ENCODE results near the gene VASH1.
"Not testable (repeated sequence)": the region's sequence is repeated elsewhere in the genome, so short reads cannot be mapped to it uniquely, and the experiment has no call there.

The VASH1 gene

DNA sequence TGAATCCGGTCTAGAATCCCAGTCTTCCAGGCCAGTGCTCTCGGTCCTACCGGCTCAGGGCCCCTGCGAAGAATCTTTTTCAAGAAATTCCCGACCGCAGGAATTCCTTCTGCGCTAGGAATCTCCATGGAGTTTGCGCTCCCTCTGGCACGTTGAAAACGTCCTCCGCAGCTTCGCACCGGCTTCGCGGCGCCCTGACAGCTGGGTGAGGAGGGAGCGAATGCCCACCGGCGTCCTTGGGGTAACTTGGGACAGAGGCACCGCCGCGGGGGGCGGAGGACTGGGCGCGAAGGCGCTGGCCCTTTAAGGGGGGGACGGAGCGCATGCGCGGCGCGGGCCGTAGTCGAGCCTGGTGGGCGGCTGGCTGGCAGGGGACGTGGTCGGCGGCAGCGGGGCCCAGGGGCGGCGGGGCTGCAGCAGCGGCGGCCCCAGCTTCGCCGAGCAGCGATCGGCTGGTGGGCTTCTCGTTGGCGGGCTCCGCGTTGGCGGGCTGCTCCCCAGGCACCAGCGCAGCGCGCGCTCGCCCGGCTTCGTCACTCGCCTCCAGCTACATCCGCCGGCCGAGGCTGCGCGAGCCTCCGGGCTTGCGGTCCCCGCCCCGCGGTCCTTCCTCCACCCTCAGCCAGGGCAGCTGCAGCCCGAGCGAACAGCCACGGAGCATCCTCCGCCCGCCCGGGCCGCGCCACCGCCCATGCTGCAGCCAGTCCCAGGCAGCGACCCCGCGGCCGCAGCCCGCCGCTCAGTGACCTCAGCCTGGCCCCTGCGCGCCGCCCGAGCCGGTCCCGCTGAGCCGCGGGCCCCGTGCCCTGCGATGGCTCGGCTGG, at the start of gene VASH1:
Gene VASH1, plus strand, starts transcription at position 333 of the 824 bp plus-strand sequence. CDS start 1,354 bp downstream, outside the sequence.
- DNase-seq = peak; percentile 18

DNA sequence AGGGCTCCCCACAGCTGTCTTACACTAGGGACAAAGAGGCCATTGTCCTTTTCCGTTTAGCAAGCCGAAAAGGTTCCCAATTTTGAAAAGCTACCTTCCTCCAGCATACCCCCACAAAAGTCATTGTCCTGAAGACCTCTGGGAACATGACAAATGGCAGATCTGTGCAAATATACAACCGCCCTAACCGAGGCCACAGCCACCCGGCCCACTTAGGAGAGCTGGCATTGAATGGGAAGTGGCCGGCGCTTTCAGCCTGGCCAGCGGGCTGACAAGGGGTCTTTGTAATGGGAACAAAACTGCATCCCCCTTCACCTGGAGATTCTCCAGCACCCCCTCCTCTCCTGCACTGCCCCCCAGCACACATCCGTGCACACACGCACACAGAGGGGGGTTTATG, 48.1 kb upstream of the VASH1 start:
- DNase-seq = no peak

DNA sequence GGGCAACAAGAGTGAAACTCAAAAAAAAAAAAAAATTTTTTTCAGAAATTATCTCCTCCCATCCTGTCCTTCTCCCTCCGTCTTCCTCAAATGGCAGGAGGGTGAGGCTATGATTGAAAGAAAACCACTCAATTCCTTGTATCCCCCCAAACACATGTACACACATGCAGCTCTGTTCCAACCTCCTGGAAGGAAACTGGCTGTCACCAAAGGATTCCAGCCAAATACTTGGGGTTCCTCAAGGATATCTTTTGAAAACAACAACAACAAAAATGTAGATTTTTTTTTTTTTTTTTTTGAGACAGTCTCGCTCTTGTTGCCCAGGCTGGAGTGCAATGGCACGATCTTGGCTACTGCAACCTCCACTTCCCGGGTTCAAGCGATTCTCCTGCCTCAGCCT, 46.8 kb upstream of the VASH1 start:
- no peak for DNase-seq

DNA sequence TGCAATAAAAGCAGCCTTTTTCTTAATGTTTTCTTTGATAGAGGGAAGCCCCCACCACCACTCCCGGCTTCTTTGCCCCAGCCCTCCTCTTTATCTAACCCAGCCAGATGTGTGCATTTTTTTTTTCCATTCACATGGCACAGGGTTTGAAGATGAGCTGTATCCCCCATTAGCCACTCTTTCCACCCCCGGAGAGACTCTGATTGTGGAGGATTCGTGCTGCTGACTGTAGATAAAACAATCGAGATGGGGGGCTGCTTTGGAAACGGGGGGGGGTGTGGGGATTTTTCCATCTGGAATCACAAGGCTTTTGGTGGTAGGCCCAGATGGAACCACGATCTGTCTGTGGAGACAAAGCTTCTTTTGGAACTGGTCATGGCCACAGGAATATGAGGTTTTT, 46.2 kb upstream of the VASH1 start:
- DNase-seq = no peak

DNA sequence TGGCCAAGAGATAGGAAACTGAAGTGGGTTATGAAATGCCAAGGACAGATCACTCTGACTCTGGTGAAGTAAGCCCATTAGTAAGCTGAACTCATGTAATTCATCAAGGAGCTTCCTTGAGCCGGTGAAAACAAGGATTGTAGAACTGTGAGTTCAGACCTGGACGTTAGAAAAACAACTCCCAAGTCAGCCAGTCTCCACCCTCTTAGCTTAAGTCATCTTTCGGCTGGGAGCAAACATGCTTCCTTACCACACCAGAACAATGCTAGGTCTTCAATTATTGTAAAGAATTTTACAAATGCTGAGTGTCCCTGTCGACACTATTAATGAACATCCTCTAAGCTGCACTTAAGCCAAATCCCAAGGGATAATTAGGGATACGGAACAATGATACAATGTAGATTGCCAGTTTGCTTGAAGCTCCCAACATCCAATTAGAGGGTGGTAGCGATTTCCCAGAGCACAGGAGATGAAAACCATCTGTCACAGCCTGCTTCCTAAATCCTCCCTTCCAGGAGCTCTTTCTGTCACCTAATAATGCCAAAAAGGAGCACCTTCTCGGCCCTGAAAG, 45.7 kb upstream of the VASH1 start:
- no peak for DNase-seq

DNA sequence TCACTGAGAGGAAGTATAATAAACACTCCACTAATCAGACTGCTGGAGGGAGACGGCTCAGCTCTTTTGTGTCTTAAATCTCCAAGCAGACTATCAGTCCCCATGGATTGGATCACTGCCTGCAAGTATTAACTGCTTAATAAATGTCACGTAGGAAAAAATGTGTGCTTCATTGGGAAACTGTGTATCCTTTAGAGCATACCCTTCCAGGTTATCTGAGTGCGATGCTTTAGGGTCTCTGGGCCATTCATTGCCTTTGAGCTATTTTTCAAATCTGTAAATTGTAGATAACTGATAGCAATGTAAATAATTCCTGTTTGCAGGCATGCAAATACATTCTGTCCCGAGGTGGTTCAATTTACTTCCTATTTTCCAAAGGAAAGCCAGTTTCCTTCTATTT, 45.0 kb upstream of the VASH1 start:
- no peak for DNase-seq

DNA sequence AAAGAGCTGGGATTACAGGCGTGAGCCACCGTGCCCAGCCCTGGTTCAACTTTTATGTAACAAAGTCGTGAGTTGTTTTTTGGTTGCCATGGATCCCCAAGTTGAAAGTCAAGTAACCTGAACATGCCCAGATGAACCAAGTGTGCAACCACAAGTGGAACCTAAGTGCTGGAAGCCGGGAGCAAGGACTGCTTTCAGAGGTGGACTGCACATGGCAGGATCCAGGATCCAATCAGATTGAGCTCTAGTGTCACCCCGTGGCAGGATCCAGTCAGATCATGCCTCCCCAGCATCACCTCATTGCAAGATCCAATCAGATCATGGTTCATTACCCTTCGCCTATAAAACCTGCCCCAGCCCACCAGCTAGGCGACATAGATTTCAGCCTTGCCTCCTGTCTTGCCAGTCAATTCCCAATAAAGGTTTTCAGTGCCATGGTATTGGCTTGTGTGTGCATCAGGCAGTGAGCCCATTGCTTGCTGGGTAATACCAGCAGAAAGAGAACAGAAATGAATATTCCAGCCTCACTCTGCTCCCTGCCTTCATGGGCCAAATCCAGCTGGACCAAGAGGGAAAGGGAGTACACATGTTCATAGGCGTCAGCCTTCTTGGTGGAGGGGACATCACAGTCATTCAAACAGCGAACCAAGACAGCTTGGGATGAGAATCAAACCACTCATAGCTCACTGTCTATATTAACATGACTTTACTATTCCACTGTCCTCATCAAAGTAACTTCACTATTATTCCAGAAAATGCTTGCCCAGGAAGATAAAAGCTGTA, 43.6 kb upstream of the VASH1 start:
- DNase-seq = no peak

DNA sequence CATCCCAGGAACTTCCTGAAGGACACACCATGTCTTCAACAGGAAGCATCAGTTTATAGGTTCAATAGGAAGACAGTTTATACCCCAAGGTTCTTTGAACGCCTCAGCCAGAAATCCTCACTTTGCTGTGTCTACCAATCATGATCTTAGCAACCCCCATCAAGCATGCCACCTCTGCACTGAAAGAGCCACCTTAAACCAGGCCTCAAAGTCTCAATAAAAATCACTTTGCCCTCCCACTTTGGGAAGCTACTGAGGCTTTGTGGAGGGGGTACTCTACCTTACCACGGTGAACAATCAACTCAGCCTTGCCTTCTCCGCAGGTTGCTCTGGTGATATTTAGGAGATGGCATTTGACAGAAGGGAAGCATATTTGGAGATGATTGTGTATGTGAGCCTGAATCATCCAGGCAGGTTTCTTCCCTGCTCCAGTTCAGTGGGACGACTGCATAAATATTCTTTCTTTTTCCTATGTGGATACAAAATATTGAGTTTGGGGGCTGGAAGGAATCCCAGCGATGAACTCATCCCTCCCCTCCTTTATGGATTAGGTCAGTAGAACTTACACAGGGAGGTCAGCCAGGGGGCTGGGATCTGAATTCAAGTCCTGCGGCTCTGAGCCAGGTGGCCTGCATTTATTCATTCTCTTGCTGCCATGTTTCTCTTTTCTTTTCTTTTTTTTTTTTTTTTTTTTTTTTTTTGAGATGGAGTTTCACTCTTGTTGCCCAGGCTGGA, 42.8 kb upstream of the VASH1 start:
- DNase-seq = no peak

DNA sequence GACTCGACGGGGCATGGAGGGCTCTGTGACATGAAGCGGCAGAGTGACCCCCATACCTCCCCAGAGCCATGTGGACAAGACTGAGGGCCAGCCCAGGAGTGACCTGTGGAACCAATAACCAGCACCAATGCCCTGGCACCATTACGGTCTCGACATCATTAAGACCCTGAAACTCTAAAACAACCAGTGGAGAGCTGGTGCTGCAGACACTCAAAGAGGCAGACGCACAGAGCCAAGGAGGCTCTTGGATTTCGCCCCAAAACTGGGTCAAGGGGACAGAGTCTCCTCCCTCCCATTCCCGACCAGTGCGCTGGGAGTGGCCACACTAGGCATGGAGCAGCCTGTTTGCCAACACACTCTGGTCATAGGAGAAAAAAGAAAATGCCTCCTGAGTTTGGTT, 41.6 kb upstream of the VASH1 start:
- DNase-seq = no peak

DNA sequence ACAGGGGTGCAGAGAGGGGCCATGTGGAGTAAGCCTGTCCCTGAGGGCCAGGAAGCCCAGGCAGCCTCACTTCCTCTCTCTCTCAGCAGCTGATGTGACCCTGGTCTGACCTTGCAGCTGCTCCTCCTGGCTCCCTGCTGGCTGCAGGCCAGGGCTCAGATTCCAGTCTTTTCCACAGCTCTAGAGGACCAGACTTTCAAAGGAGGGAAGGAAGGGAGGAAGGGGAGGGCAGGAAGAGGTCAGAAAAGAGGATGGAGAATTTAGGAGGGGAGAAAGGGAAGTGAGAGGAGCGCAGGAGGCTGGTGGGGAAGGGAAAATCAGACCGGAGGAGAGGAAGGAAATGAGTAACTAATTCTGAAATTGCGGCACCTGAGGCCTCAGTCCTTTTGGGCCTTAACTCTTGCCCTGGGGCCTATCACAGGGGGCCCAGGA, 40.9 kb upstream of the VASH1 start:
- peak; percentile 10 for DNase-seq

DNA sequence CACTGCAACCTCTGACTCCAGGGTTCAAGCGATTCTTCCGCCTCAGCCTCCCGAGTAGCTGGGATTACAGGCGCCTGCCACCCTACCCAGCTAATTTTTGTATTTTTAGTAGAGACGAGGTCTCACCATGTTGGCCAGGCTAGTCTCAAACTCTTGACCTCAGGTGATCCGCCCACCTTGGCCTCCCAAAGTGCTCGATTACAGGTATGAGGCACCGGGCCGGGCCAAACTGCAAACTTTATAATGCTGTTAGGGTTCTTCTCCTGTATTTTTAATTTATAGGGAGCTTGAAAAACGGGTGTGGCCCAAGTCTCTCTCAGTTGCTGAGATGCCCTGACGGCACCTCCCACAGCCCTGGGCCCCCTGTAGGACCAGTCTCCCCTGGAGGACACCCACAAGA, 39.8 kb upstream of the VASH1 start:
- DNase-seq = not testable (repeated sequence)

DNA sequence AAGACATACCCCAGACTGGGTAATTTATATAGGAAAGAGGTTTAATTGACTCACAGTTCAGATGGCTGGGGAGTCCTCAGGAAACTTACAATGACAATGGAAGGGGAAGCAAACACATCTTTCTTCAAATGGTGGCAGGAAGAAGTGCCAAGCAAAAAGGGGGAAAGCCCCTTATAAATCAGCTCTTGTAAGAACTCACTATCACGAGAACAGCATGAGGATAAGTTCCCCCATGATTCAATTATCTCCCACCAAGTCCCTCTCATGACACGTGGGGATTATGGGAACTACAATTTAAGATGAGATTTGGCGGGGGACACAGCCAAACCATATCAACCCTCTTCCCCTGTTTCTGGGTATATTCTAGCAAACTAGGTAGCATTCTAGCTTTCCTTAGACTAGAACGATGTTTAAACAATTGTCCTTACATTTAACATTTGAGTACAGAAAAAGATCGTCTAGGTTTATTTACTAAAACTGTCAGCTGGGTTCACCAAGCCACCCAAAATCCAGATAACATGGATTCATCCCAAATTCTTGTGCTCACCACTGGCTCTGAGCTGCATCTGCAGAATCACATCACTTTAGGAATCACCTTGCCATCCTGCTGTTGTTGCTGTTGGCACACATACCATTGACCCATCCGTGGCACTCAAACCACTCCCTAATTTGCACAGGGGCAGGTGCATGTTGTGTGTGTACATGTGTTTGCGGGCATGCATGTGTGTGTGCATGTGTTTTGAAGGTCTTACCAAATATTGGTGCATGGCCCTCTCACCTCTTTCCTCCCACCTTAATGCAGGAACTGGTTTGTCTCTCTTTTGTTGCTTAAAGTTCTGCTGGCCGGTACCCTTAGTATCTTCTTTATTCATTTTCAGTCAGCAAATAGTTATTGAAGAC, 36.4 kb upstream of the VASH1 start:
- DNase-seq = no peak

DNA sequence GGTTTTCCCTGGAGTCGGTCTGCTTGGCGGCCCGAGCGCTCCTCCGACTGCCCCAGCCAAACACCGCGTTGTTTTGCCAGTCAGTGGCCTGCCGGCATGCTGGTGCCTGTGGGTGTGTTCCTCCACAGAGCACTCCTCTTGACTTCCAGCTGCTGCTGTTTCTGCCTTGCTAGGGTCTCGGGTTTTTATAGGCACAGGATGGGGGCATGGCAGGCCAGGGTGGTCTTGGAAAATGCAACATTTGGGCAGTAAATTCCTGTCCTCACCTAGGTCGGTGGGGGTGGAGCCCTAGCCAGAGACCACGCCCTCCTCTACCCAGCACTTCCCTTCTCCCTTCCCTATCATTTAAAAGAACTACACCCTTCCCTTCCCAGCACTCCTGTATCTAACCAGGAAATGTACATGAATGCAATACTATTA, 34.7 kb upstream of the VASH1 start:
- no peak for DNase-seq

DNA sequence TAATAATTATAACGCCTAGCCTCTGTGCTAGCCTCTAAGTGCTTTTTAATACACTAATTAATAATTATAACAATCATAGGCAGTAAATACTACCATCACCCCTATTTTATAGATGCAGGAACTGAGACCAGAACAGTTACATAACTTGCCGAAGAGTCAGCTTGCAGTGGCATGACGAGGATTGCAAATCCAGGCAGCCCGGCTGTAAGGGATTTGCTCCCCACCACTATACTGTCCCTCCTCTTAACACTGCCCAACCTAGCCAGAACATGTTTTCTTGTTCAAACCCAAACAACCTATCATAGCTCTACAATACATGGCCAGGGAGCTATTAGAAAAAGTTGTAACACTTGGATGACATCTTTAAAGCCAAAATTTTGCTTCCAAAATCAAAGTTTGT, 33.9 kb upstream of the VASH1 start:
- no peak for DNase-seq

DNA sequence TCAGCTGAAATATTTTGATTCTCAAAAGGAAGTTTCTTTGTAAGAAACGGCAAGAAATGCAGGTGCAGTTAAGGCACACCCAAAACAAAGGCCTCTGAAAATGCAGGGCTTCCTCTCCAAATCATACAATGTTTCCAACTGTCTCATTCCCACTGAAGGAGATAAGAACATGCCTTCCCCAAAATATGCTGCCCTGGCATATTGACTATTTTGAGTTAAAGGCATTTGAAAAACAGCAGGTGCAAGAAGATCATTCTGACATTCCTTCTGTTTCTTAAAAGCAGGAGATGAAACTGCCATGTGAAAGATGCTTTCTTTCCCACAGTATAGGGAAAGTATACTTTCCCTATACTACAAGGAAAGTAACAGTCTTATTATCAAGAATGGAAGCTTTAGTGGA, 33.4 kb upstream of the VASH1 start:
- no peak for DNase-seq

DNA sequence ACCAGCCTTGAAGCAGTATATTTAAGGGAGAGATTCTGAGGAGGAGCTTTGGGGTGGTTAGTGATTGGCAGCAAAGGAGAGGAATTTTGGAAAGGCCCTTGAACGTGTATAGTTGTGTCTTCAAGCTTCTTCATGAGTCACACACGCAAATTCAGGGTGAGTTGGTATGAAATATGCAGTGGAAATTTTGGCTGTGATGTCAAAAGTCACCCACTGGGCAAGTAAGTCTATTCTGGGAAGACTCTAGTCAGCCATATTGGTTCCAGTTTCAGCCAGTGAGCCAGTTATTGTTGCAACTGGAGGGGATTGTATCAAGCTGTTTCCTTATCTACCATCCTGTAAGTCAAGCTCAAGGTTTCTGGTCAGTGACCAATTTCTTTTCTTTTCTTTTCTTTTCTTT, 32.0 kb upstream of the VASH1 start:
- no peak for DNase-seq

DNA sequence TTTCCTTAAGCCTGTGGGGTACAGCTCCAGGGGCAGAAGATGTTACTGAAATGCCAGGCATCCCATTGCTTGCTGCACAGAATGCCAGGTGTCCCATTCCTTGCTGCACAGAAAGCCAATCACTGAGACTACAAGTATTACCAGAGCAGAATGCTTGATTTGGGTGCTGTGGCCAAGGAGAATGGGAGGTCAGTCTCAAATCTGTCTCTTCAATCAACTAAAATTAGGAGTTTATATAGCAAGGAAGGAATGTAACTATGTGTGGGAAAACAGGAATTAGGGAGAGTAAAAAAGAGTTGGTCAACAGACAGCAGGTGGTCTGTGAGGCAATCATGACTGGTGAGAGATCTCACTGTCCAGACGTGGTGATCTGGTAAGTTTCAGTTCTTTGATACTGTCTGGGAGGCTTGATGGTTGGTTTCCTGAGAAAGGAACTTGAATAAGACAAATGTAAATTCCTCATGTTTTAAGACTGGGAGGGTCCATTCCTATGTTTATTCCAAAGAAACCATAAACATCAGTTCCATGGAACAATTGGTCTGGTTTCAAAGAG, 31.2 kb upstream of the VASH1 start:
- no peak for DNase-seq

DNA sequence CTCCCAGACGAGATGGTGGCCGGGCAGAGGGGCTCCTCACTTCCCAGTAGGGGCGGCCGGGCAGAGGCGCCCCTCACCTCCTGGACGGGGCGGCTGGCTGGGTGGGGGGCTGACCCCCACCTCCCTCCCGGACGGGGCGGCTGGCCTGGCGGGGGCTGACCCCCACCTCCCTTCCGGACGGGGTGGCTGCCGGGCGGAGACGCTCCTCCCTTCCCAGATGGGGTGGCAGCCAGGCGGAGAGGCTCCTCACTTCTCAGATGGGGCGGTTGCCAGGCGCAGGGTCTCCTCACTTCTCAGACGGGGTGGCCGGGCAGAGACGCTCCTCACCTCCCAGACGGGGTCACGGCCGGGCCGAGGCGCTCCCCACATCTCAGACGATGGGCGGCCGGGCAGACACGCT, 26.8 kb upstream of the VASH1 start:
- not testable (repeated sequence) for DNase-seq

DNA sequence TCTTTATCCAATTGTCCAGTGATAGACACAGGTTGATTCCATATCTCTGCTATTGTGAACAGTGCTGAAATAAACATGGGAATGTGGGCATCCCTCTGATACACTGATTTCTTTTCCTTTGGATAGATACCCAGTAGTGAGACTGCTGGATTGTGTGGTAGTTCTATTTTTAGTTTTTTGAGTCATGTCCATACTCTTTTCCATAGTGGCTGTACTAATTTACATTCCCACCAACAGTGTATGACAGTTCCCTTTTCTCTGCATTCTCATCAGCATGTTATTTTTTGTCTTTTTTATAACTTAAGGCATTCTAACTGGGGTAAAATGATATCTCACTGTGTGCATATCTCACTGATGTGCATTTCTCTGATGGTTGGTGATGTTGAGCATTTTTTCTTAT, 24.8 kb upstream of the VASH1 start:
- no peak for DNase-seq

DNA sequence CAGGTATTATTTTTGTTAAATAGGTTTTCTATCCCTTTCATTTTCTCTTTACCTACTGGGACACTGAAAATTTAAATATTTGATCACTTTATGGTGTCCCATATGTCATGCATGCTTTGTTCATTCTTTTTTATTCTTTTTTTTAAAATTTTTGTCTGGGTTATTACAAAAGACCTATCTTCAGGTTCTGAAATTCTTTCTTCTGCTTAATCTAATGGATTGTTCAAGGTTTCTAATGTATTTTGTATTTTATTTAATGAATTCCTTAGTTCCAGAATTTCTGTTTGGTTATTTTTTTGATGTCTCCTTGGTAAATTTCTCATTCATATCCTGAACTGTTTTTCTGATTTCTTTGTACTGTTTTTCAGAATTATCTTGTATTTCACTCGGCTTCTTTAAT, 20.2 kb upstream of the VASH1 start:
- no peak for DNase-seq

DNA sequence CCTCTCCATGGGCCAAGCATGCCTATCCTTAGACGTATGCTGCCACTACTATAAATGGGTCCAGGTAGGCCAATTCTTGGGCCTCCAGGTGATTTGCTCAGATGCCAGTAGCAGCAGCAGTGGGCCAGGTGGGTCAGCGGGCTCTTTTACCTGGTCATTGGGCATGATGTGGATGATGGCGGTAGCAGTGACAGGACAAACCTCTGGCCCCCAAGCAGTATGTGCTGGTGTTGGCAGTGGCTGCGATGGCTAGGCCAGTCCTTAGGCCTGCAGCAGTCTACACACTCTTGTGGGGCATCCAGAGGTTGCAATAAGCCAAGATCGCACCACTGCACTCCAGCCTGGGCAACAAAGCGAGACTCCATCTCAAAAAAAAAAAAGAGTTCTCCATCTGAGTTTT, 19.1 kb upstream of the VASH1 start:
- no peak for DNase-seq

DNA sequence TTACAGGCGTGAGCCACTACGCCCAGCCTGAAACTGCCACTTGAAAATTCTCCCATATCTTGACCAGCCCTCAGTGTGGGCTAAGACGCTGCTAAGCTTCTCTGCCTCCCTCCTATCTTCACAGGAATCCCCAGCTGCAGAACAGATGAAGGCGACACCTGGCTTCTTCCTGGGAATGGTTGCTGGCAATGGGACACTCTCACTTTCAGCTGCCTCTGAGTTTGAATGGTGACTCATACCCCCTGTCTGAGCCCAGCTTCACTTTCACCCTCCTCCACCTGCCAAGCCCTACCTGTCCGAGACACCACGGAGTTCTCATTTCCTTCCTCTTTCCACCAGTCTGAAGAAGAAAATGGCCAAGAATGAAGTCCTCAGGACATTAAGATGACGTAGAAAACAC, 18.3 kb upstream of the VASH1 start:
- DNase-seq = no peak

All from NCI-H774 (cell line).